Erythroblast (primary cell): ENCODE data around the gene TMEM143.

Experiments
- GATA1 ChIP-seq: IDR thresholded peaks from 2 replicates; pipeline ENCODE4 v1.6.1; 2011; ENCODE audit warnings: low read depth, mild to moderate bottlenecking, control low read depth, low read length, moderate library complexity
- POLR2A ChIP-seq: IDR thresholded peaks from 2 replicates; pipeline ENCODE4 v1.6.1; 2011; ENCODE audit warnings: mild to moderate bottlenecking, low read length

GRCh38 chr19:48315712-48316111, 48.0 kb downstream of the TMEM143 start:
- TF ChIP-seq POLR2A (no peak), GATA1 (no peak)
